A549 (cell line): Measurements from ENCODE around the gene ARIH2.

Experiments used
- BHLHE40 ChIP-seq: IDR thresholded peaks from 2 replicates; pipeline ENCODE4 v1.6.1; 2012; ENCODE audit warnings: low read depth, low read length, inconsistent platforms
- CTCF ChIP-seq: fragments of >200 bp; sonication (Bioruptor Twin); formaldehyde crosslinking; IDR thresholded peaks from 3 replicates; pipeline ENCODE4 v1.5.1; 2016
- MAFK ChIP-seq: fragments of 450-650 bp; IDR thresholded peaks from 2 replicates; pipeline ENCODE4 v1.6.1; 2014; ENCODE audit not compliant: partially characterized antibody
- POLR2A ChIP-seq: IDR thresholded peaks from 2 replicates; pipeline ENCODE4 v1.6.1; 2012; ENCODE audit warnings: mild to moderate bottlenecking, low read length
- POLR2AphosphoS2 ChIP-seq: conservative IDR thresholded peaks from 2 replicates; pipeline ENCODE4 v1.6.1; 2012; ENCODE audit warnings: low read length, improper control_type of control experiment, inconsistent platforms
- RAD21 ChIP-seq, 2 experiments: fragments of >200 bp in 1 of 2; sonication (Bioruptor Twin) in 1 of 2; formaldehyde crosslinking in 1 of 2; IDR thresholded peaks in 1 of 2; conservative IDR thresholded peaks in 1 of 2; 2 replicates in 1 of 2; 3 replicates in 1 of 2; pipeline ENCODE4 v1.6.1; 2012 to 2018; ENCODE audit warnings: inconsistent platforms in 1 of 2
- RARB ChIP-seq: fragments of 250-450 bp; sonication (Bioruptor Pico); IDR thresholded peaks from 2 replicates; pipeline ENCODE4 v1.8.0; 2021; ENCODE audit warnings: mild to moderate bottlenecking, moderate library complexity
- RFX5 ChIP-seq: fragments of 450-650 bp; IDR thresholded peaks from 2 replicates; pipeline ENCODE4 v1.7.1; 2014; ENCODE audit warnings: antibody characterized with exemption, mild to moderate bottlenecking, moderate library complexity
- TF ChIP-seq, protein P1 (sequence below): fragments of 450-650 bp; IDR thresholded peaks from 2 replicates; pipeline ENCODE4 v1.6.1; 2014; ENCODE audit warnings: antibody characterized with exemption

GRCh38 chr3:48974076-48974864, 55.6 kb downstream of the ARIH2 start:
- TF ChIP-seq RFX5 (no peak), RAD21 (conservative IDR thresholded peaks at IDR 0.05 in 1 of 2, IDR thresholded peaks at IDR 0.05 in 1 of 2) (no peak), CTCF (no peak), RARB (CRISPR knock-in tag) (no peak), MAFK (no peak), POLR2AphosphoS2 (no peak), POLR2A (no peak), BHLHE40 (no peak)
- TF ChIP-seq, protein P1, sequence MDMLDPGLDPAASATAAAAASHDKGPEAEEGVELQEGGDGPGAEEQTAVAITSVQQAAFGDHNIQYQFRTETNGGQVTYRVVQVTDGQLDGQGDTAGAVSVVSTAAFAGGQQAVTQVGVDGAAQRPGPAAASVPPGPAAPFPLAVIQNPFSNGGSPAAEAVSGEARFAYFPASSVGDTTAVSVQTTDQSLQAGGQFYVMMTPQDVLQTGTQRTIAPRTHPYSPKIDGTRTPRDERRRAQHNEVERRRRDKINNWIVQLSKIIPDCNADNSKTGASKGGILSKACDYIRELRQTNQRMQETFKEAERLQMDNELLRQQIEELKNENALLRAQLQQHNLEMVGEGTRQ, result no peak
